Activated T-helper 1 cell treated with anti-CD3 and anti-CD28 coated beads, Interleukin-2, amount 50 U/mL, for 16 hours (primary cell): ENCODE data around the gene CRIP3.
"Not testable (repeated sequence)": the region's sequence is repeated elsewhere in the genome, so short reads cannot be mapped to it uniquely, and the experiment has no call there.

Source experiments
- DNase-seq, 2 donors: peaks; one replicate each; pipeline ENCODE4 v3.0.0-alpha.2; 2020; ENCODE audit warnings: low read depth in 1 of 2, low spot score in 1 of 2

Gene CRIP3

GRCh38 chr6:43307451-43308100 lies 1.1 kb downstream of the CRIP3 start:
- no peak for DNase-seq

- DNase-seq: no peak
Observed at GRCh38 chr6:43306086-43306485, 2.5 kb downstream of the CRIP3 start.

- DNase-seq: no peak
Observed at GRCh38 chr6:43304882-43305281, 3.7 kb downstream of the CRIP3 start.

DNA sequence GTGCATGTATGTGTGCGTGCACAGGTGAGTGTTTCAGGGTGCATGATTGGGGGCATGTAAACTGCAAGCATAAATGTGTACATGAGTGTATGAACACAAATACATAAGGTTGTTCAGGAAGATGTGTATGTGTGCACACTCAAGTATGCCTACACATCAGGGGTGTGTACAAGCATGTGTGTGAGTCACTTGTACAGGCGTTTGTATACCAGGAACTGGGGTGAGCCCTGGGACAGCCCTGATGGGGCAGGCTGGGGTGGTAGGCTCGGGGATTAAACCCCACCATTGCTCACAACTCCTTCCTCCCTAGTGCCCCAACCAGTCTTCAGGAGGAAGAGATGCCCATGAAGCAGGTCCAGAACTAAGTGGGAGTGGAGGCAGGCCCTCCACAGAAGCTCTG lies 4.3 kb downstream of the CRIP3 start:
- no peak for DNase-seq

DNA sequence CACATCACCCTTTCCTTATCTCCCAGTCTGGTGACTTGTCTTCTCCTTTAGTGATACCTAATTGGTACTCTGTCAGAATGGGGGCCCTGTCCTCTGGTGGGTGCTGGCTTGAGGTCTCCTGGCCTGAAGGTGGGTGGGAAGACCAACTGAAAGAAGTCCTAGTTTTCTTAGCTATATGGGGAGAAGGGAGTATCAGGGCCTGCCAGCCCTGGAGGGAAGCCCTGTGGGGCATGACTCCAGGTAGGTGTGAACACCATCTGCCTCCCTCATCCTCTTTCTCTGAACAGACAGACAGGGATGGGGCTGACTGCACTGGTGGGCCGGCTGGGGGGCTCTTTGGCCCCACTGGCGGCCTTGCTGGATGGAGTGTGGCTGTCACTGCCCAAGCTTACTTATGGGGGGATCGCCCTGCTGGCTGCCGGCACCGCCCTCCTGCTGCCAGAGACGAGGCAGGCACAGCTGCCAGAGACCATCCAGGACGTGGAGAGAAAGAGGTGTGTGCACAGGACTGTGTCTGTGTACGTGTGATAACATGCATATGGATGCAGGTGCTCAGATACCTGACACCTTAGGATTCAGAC lies 4.8 kb downstream of the CRIP3 start:
- DNase-seq: no peak

DNA sequence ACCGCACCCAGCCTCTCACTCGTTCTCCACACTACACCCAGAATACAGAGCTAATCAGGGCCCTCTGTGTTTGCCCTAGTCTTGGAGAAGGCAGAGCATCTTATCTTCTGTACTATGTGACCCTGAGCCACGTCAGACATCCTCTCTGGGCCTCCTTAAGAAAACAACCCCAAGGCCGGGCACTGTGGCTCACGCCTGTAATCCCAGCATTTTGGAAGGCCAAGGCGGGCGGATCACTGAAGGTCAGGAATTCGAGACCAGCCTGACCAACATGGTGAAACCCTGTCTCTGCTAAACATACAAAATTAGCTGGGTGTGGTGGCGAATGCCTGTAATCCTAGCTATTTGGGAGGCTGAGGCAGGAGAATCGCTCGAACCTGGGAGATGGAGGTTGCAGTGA lies 5.6 kb downstream of the CRIP3 start:
- DNase-seq: not testable (repeated sequence)

- DNase-seq: no peak
Observed at GRCh38 chr6:43302126-43302525, 6.5 kb downstream of the CRIP3 start.

DNA sequence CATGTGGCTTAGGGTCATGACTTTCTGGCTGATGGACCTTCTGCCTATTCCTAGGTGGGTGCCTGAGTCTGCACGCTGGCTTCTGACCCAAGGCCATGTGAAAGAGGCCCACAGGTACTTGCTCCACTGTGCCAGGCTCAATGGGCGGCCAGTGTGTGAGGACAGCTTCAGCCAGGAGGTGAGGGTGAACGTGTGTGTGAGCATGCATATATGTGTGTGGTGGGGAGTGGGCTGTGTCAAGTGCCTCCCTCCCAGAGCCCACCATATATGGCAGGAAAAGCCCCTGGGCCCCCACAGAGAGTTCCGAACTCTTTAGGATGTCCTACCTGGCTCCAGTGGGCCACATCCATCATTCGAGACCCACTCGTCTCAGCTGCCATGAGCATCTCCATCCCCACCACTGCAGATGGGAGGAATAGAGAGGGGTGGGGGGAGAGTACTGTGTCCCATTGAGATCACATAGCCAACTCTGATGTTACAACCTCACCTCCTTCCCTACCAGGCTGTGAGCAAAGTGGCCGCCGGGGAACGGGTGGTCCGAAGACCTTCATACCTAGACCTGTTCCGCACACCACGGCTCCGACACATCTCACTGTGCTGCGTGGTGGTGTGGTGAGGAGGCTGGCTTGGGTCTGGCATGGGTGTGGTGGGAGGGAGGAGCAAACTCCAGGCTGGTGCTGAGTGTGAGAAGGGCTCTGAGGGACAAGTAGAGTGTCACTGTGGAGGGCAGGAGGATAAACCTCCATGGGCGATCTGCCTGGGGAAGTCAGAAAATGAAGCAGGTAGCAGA lies 7.3 kb downstream of the CRIP3 start:
- DNase-seq: no peak

- no peak for DNase-seq
Observed at GRCh38 chr6:43299338-43300293, 9.0 kb downstream of the CRIP3 start.

- DNase-seq: no peak
Observed at GRCh38 chr6:43298565-43299337, 9.9 kb downstream of the CRIP3 start.

DNA sequence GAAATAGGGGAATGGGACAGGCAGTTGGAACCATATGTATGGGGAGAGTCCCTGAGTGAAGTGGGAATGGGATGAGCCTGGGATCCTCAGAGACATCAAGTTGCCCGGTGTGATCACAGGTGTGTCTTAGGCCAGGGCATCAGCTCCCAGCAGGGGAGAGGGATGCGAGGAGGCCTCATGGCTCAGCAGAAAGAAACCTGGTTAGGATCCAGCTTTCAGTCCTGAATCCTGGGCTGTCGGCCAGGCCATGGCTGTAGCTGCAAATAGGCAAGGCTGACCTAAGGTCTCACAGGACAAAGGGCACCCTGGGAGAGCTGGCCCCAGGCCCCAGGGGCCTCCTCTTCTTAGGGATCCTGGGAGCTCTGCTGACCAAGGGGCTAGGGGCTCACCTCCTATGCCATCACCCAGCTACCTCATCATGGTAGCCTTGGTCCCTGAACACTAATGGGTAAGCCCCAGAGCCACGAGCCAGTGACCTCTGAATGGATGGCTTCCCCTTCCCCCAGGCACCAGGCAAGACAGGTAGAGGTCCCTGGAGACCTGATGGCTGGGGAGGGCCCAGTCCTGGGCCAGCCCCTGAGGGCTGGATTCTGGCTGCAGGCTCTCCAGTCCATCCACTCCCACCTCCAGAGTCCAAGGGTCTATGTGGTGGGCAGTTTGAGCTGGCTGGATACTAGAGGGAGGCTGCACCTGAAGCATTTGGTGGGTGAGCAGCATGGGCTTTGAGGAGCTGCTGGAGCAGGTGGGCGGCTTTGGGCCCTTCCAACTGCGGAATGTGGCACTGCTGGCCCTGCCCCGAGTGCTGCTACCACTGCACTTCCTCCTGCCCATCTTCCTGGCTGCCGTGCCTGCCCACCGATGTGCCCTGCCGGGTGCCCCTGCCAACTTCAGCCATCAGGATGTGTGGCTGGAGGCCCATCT lies 10.7 kb downstream of the CRIP3 start, which contains the start of gene SLC22A7:
SLC22A7 (plus strand) TSS at position 617 of the 921 bp plus-strand sequence; CDS start at position 716, 99 bp downstream.
- no peak for DNase-seq

DNA sequence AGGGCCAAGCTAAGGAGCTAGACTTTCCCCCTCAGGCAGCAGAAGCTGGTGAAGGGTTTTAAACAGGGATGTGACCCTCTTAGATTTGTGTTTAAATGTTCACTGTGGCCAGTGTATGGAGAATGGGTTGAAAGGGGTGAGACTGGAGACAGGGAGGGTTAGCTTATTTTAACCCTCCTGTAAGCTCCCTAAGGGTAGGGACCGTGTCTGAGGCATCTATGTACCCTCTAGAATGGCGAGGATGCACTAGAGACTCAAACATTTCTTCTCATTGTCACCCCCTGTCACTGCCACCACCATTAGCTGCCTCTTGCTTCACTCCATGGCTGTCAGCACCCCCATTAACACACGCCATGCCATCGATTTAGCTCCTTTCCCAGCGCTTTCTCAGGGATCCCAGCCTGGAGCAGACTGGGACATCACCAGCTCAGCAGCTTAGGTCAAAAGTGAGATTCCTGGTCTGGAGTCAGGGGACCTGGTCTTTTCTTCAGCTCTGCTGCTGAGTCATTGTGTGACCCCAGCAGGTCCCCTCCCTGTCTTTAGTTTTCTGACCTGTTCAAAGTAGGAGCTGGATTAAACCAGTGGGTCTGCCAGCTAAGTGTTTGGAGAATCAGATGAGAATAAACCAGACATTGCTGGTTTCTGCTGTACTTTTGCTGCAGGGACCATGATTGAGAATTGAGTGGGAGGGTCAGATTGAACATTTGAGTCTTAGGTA lies 11.7 kb downstream of the CRIP3 start:
- no peak for DNase-seq

DNA sequence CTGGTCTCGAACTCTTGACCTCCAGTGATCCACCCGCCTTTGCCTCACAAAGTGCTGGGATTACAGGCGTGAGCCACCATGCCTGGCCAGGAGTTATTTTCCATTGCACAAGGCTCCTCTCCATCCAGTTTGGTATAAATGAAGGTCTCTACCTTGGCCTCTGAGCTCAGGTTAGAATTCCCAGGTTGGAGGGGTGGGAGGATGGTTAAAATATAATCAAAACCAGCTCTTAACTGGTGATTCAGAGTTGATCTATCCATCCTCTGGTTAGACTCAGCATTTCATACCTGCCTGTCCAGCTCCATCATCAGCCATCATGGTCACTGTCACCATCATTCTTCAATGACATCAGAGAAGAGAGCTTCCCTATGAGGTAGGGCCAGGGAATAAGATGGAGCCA lies 13.2 kb downstream of the CRIP3 start:
- no peak for DNase-seq

GRCh38 chr6:43294536-43294935 lies 14.1 kb downstream of the CRIP3 start:
- no peak for DNase-seq

- DNase-seq: no peak
Observed at GRCh38 chr6:43293698-43294097, 14.9 kb downstream of the CRIP3 start.

GRCh38 chr6:43292763-43293318 lies 15.8 kb downstream of the CRIP3 start:
- no peak for DNase-seq

DNA sequence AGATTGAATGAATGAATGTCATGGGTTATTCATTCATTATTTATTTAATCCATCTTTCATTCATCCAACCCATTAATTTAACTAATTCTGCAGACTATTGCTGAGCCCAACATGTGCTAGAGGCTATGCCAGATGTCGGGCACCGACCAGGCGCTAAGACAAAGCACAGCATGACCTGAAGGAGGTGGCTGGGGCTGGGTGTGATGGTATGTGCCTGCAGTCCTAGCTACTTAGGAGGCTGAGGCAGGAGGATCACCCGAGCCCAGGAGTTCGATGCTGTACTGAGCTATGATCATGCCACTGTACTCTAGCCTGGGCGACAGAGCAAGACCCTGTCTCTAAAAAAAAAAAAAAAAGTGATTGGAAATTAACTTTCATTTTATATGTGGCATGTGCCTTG lies 16.3 kb downstream of the CRIP3 start:
- no peak for DNase-seq

DNA sequence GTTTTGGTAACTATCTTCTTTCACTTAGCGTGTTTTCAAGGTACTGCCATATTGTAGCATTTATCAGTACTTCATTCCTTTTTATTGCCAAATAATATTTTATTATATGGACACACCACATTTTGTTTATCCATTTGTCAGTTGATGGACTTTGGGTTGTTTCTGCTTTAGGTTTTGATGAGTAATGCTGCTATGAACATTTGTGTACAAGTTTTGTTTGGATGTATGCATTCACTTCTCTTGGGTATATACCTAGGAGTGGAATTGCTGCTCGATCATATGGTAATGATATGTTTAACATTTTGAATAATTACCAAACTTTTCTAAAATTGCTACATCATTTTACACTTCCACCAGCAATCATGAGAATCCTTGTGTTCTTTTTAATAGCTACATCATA lies 16.9 kb downstream of the CRIP3 start:
- no peak for DNase-seq
